ENCODE data around the gene TMEM97.

DNA sequence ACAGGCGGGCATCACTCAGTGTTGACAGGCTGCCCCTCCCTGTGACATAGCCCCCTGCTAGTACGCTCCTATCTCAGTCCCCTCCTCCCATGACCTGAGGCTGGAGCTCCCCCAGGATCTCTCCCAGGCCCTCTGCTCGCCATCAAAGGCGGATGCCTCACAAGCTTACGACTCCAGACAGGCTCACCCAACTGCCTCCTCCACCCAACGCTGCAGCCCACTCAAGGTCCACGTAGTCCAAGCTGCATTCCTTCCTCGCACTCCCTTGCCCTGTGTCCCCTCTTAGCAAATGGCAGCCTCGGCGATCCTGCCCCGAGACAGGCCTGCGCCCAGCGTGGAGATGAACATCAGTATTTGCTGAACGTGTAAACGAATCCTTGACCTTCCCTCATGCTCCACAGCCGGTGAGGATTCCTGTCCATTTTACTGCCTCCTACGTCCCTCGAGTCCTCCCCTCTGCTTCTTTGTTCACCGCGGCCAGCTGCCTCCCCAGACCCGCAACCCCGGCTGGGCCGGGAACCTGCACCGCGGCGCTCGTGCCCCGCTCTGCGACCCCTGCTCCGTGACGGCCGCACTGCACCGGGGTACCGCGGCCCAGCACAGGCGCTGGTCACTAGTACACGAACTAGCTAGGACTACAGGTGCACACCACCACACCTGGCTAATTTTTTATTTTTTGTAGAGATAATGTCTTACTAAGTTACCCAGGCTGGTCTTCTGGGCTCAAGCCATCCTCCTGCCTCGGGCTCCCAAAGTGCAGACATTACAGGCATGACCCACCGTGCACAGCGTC lies 838 bp upstream of the TMEM97 start:
- TF ChIP-seq CTCF (IDR thresholded peaks at IDR 0.05 in 4 of 5, conservative IDR thresholded peaks at IDR 0.05 in 1 of 5) (no peak), POLR2A (IDR thresholded peaks at IDR 0.05) (no peak)
